ENCODE data around the gene KCNK17.

Gene KCNK17

GRCh38 chr6:39312912-39313525 is 1.2 kb downstream of the KCNK17 start:
- no peak for DNase-seq (ENCODE audit: low read depth)
- no peak overlapping the region for H3K4me3 ChIP-seq (ENCODE audit: low read depth, low read length)
- no peak for TF ChIP-seq POLR2A (IDR thresholded peaks at IDR 0.05; ENCODE audit: extremely low read depth, insufficient read length)
- TF ChIP-seq CTCF (IDR thresholded peaks at IDR 0.05; ENCODE audit: low read depth, low read length) = no peak
- no peak for TF ChIP-seq MYC (IDR thresholded peaks at IDR 0.05; ENCODE audit: low read depth, low read length)
- TF ChIP-seq MAX (IDR thresholded peaks at IDR 0.05; ENCODE audit: low read depth, low read length) = no peak

- DNase-seq (ENCODE audit: low read depth) = peak; percentile 71
- no peak overlapping the region for H3K4me3 ChIP-seq (ENCODE audit: low read depth, low read length)
- TF ChIP-seq POLR2A (IDR thresholded peaks at IDR 0.05; ENCODE audit: extremely low read depth, insufficient read length) (no peak), CTCF (IDR thresholded peaks at IDR 0.05; ENCODE audit: low read depth, low read length) (no peak), MAX (IDR thresholded peaks at IDR 0.05; ENCODE audit: low read depth, low read length) (no peak), MYC (IDR thresholded peaks at IDR 0.05; ENCODE audit: low read depth, low read length) (no peak)
Observed at GRCh38 chr6:39310542-39310941, 3.7 kb downstream of the KCNK17 start.

GRCh38 chr6:39309942-39310531 is 4.2 kb downstream of the KCNK17 start:
- no peak overlapping the region for H3K4me3 ChIP-seq (ENCODE audit: low read depth, low read length)
- no peak for TF ChIP-seq POLR2A (IDR thresholded peaks at IDR 0.05; ENCODE audit: extremely low read depth, insufficient read length)
- peak; percentile 39; the same call in 1 of the 2 replicates for TF ChIP-seq MAX (IDR thresholded peaks at IDR 0.05; ENCODE audit: low read depth, low read length)
- TF ChIP-seq CTCF (IDR thresholded peaks at IDR 0.05; ENCODE audit: low read depth, low read length) = peak; percentile 92
- TF ChIP-seq MYC (IDR thresholded peaks at IDR 0.05; ENCODE audit: low read depth, low read length) = peak; percentile 48; the same call in 1 of the 2 replicates
- peak; percentile 79 for DNase-seq (ENCODE audit: low read depth)

- TF ChIP-seq MYC (IDR thresholded peaks at IDR 0.05; ENCODE audit: low read depth, low read length) (no peak), CTCF (IDR thresholded peaks at IDR 0.05; ENCODE audit: low read depth, low read length) (no peak), MAX (IDR thresholded peaks at IDR 0.05; ENCODE audit: low read depth, low read length) (no peak), POLR2A (IDR thresholded peaks at IDR 0.05; ENCODE audit: extremely low read depth, insufficient read length) (no peak)
- H3K4me3 ChIP-seq (ENCODE audit: low read depth, low read length) = no peak overlapping the region
Observed at GRCh38 chr6:39307462-39307861, 6.8 kb downstream of the KCNK17 start.

GRCh38 chr6:39304951-39305350 is 9.3 kb downstream of the KCNK17 start:
- no peak for DNase-seq (ENCODE audit: low read depth)
- no peak for TF ChIP-seq MYC (IDR thresholded peaks at IDR 0.05; ENCODE audit: low read depth, low read length)
- no peak for TF ChIP-seq CTCF (IDR thresholded peaks at IDR 0.05; ENCODE audit: low read depth, low read length)
- no peak for TF ChIP-seq POLR2A (IDR thresholded peaks at IDR 0.05; ENCODE audit: extremely low read depth, insufficient read length)
- TF ChIP-seq MAX (IDR thresholded peaks at IDR 0.05; ENCODE audit: low read depth, low read length) = no peak

More at GRCh38 chr6:39307462-39307861, 6.8 kb downstream of the KCNK17 start:
- no peak for DNase-seq (ENCODE audit: low read depth)

More at GRCh38 chr6:39304951-39305350, 9.3 kb downstream of the KCNK17 start:
- no peak overlapping the region for H3K4me3 ChIP-seq (ENCODE audit: low read depth, low read length)

Data from NB4 (cell line).